Measurements from ENCODE around the gene PLXNC1. TPM values are rescaled to one million over a fixed set of nuclear protein-coding genes. Genes with fewer than 3 reads are reported as not detected.

PLXNC1 gene
- polyA plus RNA-seq, 1 of the 3 experiments (the other 2 are of a cell fraction) = 0.23 TPM

DNA sequence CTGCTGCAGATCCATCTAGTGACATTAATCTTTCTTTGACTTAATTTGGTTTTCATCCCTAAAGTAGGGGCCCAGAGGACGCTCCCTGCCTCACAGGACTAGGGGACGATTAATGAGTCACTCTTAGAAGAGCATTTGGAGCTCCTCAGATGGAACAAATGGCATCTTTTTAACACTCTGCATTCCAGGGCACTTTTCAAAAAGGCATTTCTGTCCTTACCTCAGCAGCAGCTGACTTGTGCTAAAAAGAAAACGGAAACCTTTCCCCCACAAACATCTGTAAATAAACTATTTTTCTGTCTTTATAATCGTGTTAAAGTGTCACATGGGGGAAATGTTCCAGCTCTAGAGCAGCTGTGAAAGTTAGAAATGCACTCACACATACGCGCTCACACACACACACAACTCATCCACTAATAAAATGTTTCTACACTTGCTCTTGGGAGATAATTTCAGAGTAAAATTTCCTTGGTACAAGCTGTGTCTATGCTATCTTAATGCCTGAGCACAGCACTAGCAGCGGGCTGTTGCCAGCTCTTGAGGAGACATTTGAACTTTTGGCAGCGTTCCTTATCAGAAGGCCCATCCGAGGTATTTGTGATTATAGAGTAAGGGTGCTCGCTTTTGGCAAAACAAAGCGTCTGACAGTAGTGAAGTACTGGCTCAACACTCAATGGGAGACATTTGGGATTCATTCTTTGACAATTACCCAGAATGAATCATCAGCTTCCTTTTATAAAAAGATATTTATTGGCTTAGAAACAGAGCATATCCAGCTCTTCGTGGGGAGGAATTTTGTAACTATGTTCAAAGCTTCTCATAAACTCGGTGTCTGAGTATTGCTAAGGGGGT lies 141.3 kb downstream of the PLXNC1 start (continued):
- TF ChIP-seq NRF1 (IDR thresholded peaks at IDR 0.05; ENCODE audit: low read depth, low read length) (no peak), RCOR1 (IDR thresholded peaks at IDR 0.05; ENCODE audit: low read length) (no peak), GATA2 (CRISPR knock-in tag; IDR thresholded peaks at IDR 0.05) (no peak), ZBTB33 (IDR thresholded peaks at IDR 0.05; ENCODE audit: borderline replicate concordance, low read depth) (no peak)
- TF ChIP-seq, protein P1, sequence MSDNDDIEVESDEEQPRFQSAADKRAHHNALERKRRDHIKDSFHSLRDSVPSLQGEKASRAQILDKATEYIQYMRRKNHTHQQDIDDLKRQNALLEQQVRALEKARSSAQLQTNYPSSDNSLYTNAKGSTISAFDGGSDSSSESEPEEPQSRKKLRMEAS (IDR thresholded peaks at IDR 0.05; ENCODE audit: low read depth) = peak; percentile 42; the same call in 1 of the 2 replicates

DNA sequence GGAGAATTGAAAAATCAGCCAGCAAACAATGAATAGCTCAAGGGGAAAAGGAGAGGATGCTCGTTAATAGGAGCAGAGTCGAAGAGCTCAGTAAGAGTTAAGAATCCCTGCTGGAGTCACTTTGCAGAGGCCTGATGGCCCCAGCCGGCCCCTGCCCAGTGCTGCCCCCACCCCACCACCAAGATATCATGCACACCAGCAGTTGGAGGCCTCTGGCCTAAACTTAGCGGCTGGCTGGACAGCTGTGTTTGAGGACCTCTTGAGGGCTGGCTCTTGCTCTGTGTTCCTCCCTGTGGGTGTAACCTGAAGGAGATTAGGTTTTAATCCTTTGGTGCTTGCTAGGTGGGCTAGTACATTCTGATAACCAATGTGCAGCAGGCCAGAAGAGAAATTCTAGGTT lies 142.0 kb downstream of the PLXNC1 start:
- H3K9me2 ChIP-seq = no peaks in the 10 kb centered on the region
- peaks cover 17 to 53% of the 10 kb centered on the region in 2 experiments; a peak in 3 of 4 replicates for H3K4me1 ChIP-seq (ENCODE audit: control insufficient read depth in 1 of 2, insufficient read depth in 2 of 2, low read depth in 1 of 2, low read length in 1 of 2)
- H2AFZ ChIP-seq (ENCODE audit: low read depth) = peak overlapping the region; percentile 37; the same call in 1 of the 2 replicates
- DNase-seq = no peak
- peak overlapping the region; percentile 77 to 85 for H3K27ac ChIP-seq (ENCODE audit: low read depth in 2 of 2, low read length in 1 of 2)
- 33% methylated on average over 4 of the region's 4 CpGs for WGBS (ENCODE audit: low lambda C conversion rate)
- ChIA-PET CTCF (interaction anchor here (0.6 to 0.9 kb wide), 2 partner anchors 17 to 161 kb away, joined by 3 read pairs; no protein-coding TSS in a partner anchor), POLR2A (no interaction called here)
- H3K4me2 ChIP-seq = peak overlapping the region; percentile 67; the same call in 1 of the 2 replicates
- H3F3A ChIP-seq (replicated peaks; ENCODE audit: insufficient read depth) = peaks cover 13% of the 10 kb centered on the region
- no peaks in the 10 kb centered on the region for H3K9me3 ChIP-seq
- H4K20me1 ChIP-seq (ENCODE audit: insufficient read depth) = no peaks in the 10 kb centered on the region
- no peak overlapping the region for H3K4me3 ChIP-seq (ENCODE audit: low read depth in 2 of 2, low read length in 1 of 2)
- H3K27me3 ChIP-seq (ENCODE audit: insufficient read depth) = no peaks in the 10 kb centered on the region
- H3K36me3 ChIP-seq (replicated peaks in 1 of 2; ENCODE audit: control insufficient read depth in 1 of 2, insufficient read depth in 2 of 2, low read length in 1 of 2) = no peaks in the 10 kb centered on the region
- TF ChIP-seq RAD21 (IDR thresholded peaks at IDR 0.05; ENCODE audit: low read length) = peak; percentile 5; the same call in 1 of the 2 replicates
- no peak for TF ChIP-seq ZBTB33 (IDR thresholded peaks at IDR 0.05; ENCODE audit: borderline replicate concordance, low read depth)
- TF ChIP-seq, protein P2, sequence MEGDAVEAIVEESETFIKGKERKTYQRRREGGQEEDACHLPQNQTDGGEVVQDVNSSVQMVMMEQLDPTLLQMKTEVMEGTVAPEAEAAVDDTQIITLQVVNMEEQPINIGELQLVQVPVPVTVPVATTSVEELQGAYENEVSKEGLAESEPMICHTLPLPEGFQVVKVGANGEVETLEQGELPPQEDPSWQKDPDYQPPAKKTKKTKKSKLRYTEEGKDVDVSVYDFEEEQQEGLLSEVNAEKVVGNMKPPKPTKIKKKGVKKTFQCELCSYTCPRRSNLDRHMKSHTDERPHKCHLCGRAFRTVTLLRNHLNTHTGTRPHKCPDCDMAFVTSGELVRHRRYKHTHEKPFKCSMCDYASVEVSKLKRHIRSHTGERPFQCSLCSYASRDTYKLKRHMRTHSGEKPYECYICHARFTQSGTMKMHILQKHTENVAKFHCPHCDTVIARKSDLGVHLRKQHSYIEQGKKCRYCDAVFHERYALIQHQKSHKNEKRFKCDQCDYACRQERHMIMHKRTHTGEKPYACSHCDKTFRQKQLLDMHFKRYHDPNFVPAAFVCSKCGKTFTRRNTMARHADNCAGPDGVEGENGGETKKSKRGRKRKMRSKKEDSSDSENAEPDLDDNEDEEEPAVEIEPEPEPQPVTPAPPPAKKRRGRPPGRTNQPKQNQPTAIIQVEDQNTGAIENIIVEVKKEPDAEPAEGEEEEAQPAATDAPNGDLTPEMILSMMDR (IDR thresholded peaks at IDR 0.05) = 0 out of 2 replicates have a peak, but pooled peaks have one; percentile 20
- no peak for TF ChIP-seq RXRA (IDR thresholded peaks at IDR 0.05; ENCODE audit: borderline replicate concordance, low read depth)
- no peak for TF ChIP-seq EP300 (IDR thresholded peaks at IDR 0.05; ENCODE audit: borderline replicate concordance in 1 of 2, low read depth in 1 of 2, low read length in 1 of 2)
- no peak for TF ChIP-seq GABPA (IDR thresholded peaks at IDR 0.05; ENCODE audit: low read depth)
- H3K9ac ChIP-seq = no peak overlapping the region
- no peaks in the 10 kb centered on the region for H3K79me2 ChIP-seq (ENCODE audit: insufficient read depth)

All from SK-N-SH (cell line).